H1 (cell line): ENCODE data around the gene C2orf80. TPM values are rescaled to one million over a fixed set of nuclear protein-coding genes. Genes with fewer than 3 reads are reported as not detected.

Source experiments
- CTCF ChIA-PET: fragments of 300-600 bp; sonication (Branson Sonifier 250); formaldehyde crosslinking; loops from one replicate; lab custom pipeline; 2021; ENCODE audit not compliant: partially characterized antibody; lab: Charles Lee
- POLR2A ChIA-PET: fragments of 300-600 bp; sonication (Branson Sonifier 250); formaldehyde crosslinking; loops from one replicate; lab custom pipeline; 2021; ENCODE audit warnings: inconsistent platforms; ENCODE audit not compliant: partially characterized antibody; lab: Charles Lee
- DNase-seq, 2 experiments: peaks; one replicate each; pipeline versions ENCODE4 v3.0.0 to v3.0.0-alpha.2; 2010 to 2022; ENCODE audit warnings: low spot score in 2 of 2, low read depth in 1 of 2, mixed read lengths in 1 of 2
- FAIRE-seq: peaks from 2 replicates; lab custom pipeline; 2011; peaks lifted over from hg19 to GRCh38; lab: Jason Lieb, UNC
- H2AFZ ChIP-seq: 2 replicates; pipeline ENCODE4 v1.8.1; 2012; ENCODE audit warnings: low read length, inconsistent platforms
- H2AK5ac ChIP-seq: 2 replicates; pipeline ENCODE4 v1.6.1; 2013; ENCODE audit warnings: low read depth, low read length
- H2BK120ac ChIP-seq: replicated peaks from 2 replicates; pipeline ENCODE3; 2013; ENCODE audit warnings: low read depth, low read length, inconsistent platforms
- H2BK12ac ChIP-seq: 2 replicates; pipeline ENCODE4 v1.6.1; 2013; ENCODE audit warnings: low read depth, low read length
- H2BK15ac ChIP-seq: 2 replicates; pipeline ENCODE4 v1.6.1; 2013; ENCODE audit warnings: low read length
- H2BK20ac ChIP-seq: 2 replicates; pipeline ENCODE4 v1.6.1; 2013; ENCODE audit warnings: low read length
- H2BK5ac ChIP-seq: 2 replicates; pipeline ENCODE4 v1.6.1; 2013; ENCODE audit warnings: low read depth, low read length
- H3K14ac ChIP-seq: 2 replicates; pipeline ENCODE4 v1.6.1; 2013; ENCODE audit warnings: inconsistent platforms; ENCODE audit not compliant: insufficient read length
- H3K18ac ChIP-seq: 2 replicates; pipeline ENCODE4 v1.6.1; 2013; ENCODE audit warnings: low read length; ENCODE audit errors: extremely low read depth
- H3K23ac ChIP-seq: 2 replicates; pipeline ENCODE4 v1.6.1; 2013; ENCODE audit warnings: inconsistent platforms; ENCODE audit not compliant: insufficient read length
- H3K23me2 ChIP-seq: 2 replicates; pipeline ENCODE4 v1.6.1; 2013; ENCODE audit warnings: low read depth, low read length
- H3K27ac ChIP-seq: 2 replicates; pipeline ENCODE4 v1.6.1; 2011; ENCODE audit warnings: low read depth, low read length, inconsistent platforms
- H3K27me3 ChIP-seq, 4 experiments: replicated peaks in 1 of 4; 1 replicate in 1 of 4; 2 replicates in 3 of 4; pipeline versions ENCODE4 v1.6.1 to v1.8.1; 2011 to 2013; ENCODE audit warnings: low read length in 3 of 4, mild to moderate bottlenecking in 3 of 4, inconsistent platforms in 2 of 4, mixed read lengths in 2 of 4, moderate library complexity in 1 of 4; ENCODE audit not compliant: control insufficient read depth in 3 of 4, insufficient read depth in 3 of 4; ENCODE audit errors: extremely low read depth in 1 of 4
- H3K36me3 ChIP-seq, 4 experiments: 2 replicates each; pipeline versions ENCODE4 v1.6.1 to v1.8.1; 2011 to 2013; ENCODE audit warnings: mild to moderate bottlenecking in 4 of 4, low read length in 3 of 4, moderate library complexity in 2 of 4, control low read depth in 1 of 4, inconsistent platforms in 1 of 4; ENCODE audit not compliant: insufficient read depth in 4 of 4, control insufficient read depth in 2 of 4
- H3K4ac ChIP-seq: replicated peaks from 2 replicates; pipeline ENCODE3; 2013; ENCODE audit warnings: low read length, low read depth, mixed read lengths, inconsistent platforms; ENCODE audit not compliant: insufficient read length
- H3K4me1 ChIP-seq, 4 experiments: replicated peaks in 1 of 4; 1 replicate in 1 of 4; 2 replicates in 3 of 4; pipeline versions ENCODE4 v1.6.1 to v1.8.1; 2011 to 2013; ENCODE audit warnings: low read length in 3 of 4, inconsistent platforms in 2 of 4, mixed read lengths in 1 of 4; ENCODE audit not compliant: insufficient read depth in 4 of 4, control insufficient read depth in 3 of 4
- H3K4me2 ChIP-seq, 2 experiments: 2 replicates each; pipeline versions ENCODE4 v1.6.1 to v1.8.1; 2011 to 2013; ENCODE audit warnings: low read depth in 2 of 2, low read length in 2 of 2, control low read depth in 1 of 2, inconsistent platforms in 1 of 2, mild to moderate bottlenecking in 1 of 2; ENCODE audit not compliant: insufficient read depth in 1 of 2
- H3K4me3 ChIP-seq, 4 experiments: fragments of 200-600, 300-600 bp in 1 of 4; sonication (generic), shearing (Covaris generic), sonication (Bioruptor Twin) in 1 of 4; 2 replicates each; pipeline versions ENCODE4 v1.5.1 to v1.8.1; 2011 to 2016; ENCODE audit warnings: low read length in 4 of 4, low read depth in 3 of 4, control low read depth in 2 of 4, inconsistent platforms in 2 of 4, mild to moderate bottlenecking in 2 of 4, mixed read lengths in 1 of 4, moderate library complexity in 1 of 4; ENCODE audit not compliant: insufficient read depth in 2 of 4; ENCODE audit errors: extremely low read depth in 1 of 4
- H3K56ac ChIP-seq: replicated peaks from 2 replicates; pipeline ENCODE3; 2013; ENCODE audit warnings: low read depth, mild to moderate bottlenecking, mixed read lengths, low read length, inconsistent platforms; ENCODE audit not compliant: insufficient read length
- H3K79me1 ChIP-seq: 2 replicates; pipeline ENCODE4 v1.6.1; 2013; ENCODE audit warnings: low read depth, low read length, control low read depth
- H3K79me2 ChIP-seq, 2 experiments: 2 replicates each; pipeline versions ENCODE4 v1.6.1 to v1.8.1; 2012 to 2013; ENCODE audit warnings: low read length in 2 of 2, mild to moderate bottlenecking in 2 of 2, inconsistent platforms in 1 of 2; ENCODE audit not compliant: insufficient read depth in 2 of 2, control insufficient read depth in 1 of 2
- H3K9ac ChIP-seq, 4 experiments: replicated peaks in 1 of 4; 1 replicate in 1 of 4; 2 replicates in 3 of 4; pipeline versions ENCODE4 v1.6.1 to v1.8.1; 2011 to 2013; ENCODE audit warnings: low read depth in 3 of 4, low read length in 3 of 4, control low read depth in 2 of 4, mild to moderate bottlenecking in 2 of 4, moderate library complexity in 2 of 4, inconsistent platforms in 1 of 4; ENCODE audit errors: extremely low read depth in 1 of 4
- H3K9me3 ChIP-seq, 2 experiments: 2 replicates each; pipeline versions ENCODE4 v1.6.1 to v1.8.1; 2012 to 2013; ENCODE audit warnings: mild to moderate bottlenecking in 2 of 2, moderate library complexity in 2 of 2, control low read depth in 1 of 2, inconsistent platforms in 1 of 2, low read depth in 1 of 2, low read length in 1 of 2, mixed read lengths in 1 of 2; ENCODE audit not compliant: insufficient read depth in 2 of 2
- H4K20me1 ChIP-seq, 2 experiments: replicated peaks in 1 of 2; 2 replicates each; pipeline versions ENCODE3 to v1.8.1; 2011 to 2013; ENCODE audit warnings: inconsistent platforms in 2 of 2, low read length in 2 of 2, mild to moderate bottlenecking in 1 of 2; ENCODE audit not compliant: insufficient read depth in 2 of 2, control insufficient read depth in 1 of 2
- H4K5ac ChIP-seq: 2 replicates; pipeline ENCODE4 v1.6.1; 2013; ENCODE audit warnings: low read length, low read depth, mixed read lengths, inconsistent platforms; ENCODE audit not compliant: insufficient read length
- H4K8ac ChIP-seq: 2 replicates; pipeline ENCODE4 v1.8.0; 2013; ENCODE audit warnings: mild to moderate bottlenecking, moderate library complexity, low read length, inconsistent platforms; ENCODE audit not compliant: insufficient read depth; ENCODE audit errors: extremely low read depth
- H4K91ac ChIP-seq: replicated peaks from 2 replicates; pipeline ENCODE3; 2013; ENCODE audit warnings: low read length, mixed read lengths, inconsistent platforms; ENCODE audit not compliant: insufficient read length
- CEBPB ChIP-seq: IDR thresholded peaks from 2 replicates; pipeline ENCODE4 v1.6.1; 2012; ENCODE audit warnings: low read depth, low read length
- E2F6 ChIP-seq: IDR thresholded peaks from 2 replicates; pipeline ENCODE4 v1.6.1; 2012; ENCODE audit warnings: inconsistent platforms
- GTF2F1 ChIP-seq: IDR thresholded peaks from 2 replicates; pipeline ENCODE4 v1.6.1; 2012; ENCODE audit warnings: low read depth, low read length, improper control_type of control experiment, borderline replicate concordance
- JUND ChIP-seq: IDR thresholded peaks from 2 replicates; pipeline ENCODE4 v1.6.1; 2011; ENCODE audit warnings: mild to moderate bottlenecking, improper control_type of control experiment, low read length
- POLR2AphosphoS5 ChIP-seq: IDR thresholded peaks from 2 replicates; pipeline ENCODE4 v1.6.1; 2011; ENCODE audit warnings: low read depth, low read length
- RBBP5 ChIP-seq: IDR thresholded peaks from 2 replicates; pipeline ENCODE4 v1.7.1; 2012; ENCODE audit warnings: low read depth, mild to moderate bottlenecking, inconsistent platforms, low read length, moderate library complexity, borderline replicate concordance
- TAF7 ChIP-seq: optimal IDR thresholded peaks from 2 replicates; pipeline ENCODE3; 2011; ENCODE audit warnings: low read depth, mild to moderate bottlenecking, inconsistent platforms, low read length, moderate library complexity, borderline replicate concordance
- WGBS, 2 experiments: shearing (Covaris generic) in 1 of 2; methylation state at CpG; one replicate each; pipeline versions ENCODE4 v1.1.6 to v1.1.7; 2013 to 2015; ENCODE audit warnings: low lambda C conversion rate in 2 of 2, mixed read lengths in 2 of 2, inconsistent platforms in 1 of 2, low coverage in 1 of 2, missing lambda C conversion rate in 1 of 2; ENCODE audit not compliant: insufficient replicate concordance in 2 of 2, insufficient coverage in 1 of 2, insufficient read length in 1 of 2; ENCODE audit errors: extremely low coverage in 1 of 2, missing lambda C conversion rate in 1 of 2; 5-methylcytosine and 5-hydroxymethylcytosine counted together
- polyA plus RNA-seq, 7 experiments: library from polyadenylated mRNA; depleted of rRNA in 3 of 7; stranded (reverse) in 5 of 7; unstranded in 2 of 7; fragments of >200 nt in 5 of 7; fragments of 200-250 nt in 2 of 7; gene quantifications; 1 replicate in 5 of 7; 2 replicates in 1 of 7; 4 replicates in 1 of 7; pipeline versions ENCODE4 v1.2.1 to v1.2.3, GENCODE V29; 2011 to 2013; ENCODE audit warnings: missing spikeins in 2 of 7, mixed read lengths in 2 of 7
- total RNA-seq: library from RNA; stranded (reverse); fragmentation: NEBNext Ultra II Directional; extraction: Animal tissue kit (Norgen Biotek cat#: 25700); gene quantifications from 2 replicates; pipeline ENCODE4 v1.2.1, GENCODE V29; 2021

The C2orf80 gene
- total and polyA plus RNA-seq, 2 of the 8 experiments (the other 6 are each of a cell fraction or from before 2014, with no cell fraction given), result 0.97 to 1.1 TPM

- DNase-seq (no peak), FAIRE-seq (no peak)
- H3K79me1 ChIP-seq, result no peaks in the 10 kb centered on the region
- no peak overlapping the region for H2AK5ac ChIP-seq
- ChIA-PET POLR2A (interaction anchor here (1.2 to 1.7 kb wide), 2 partner anchors 7 to 19 kb away, joined by 3 to 6 read pairs; no protein-coding TSS in a partner anchor), CTCF (interaction anchor here (0.7 to 2.2 kb wide), 5 partner anchors 10 to 63 kb away, joined by 3 to 8 read pairs (median 3); no protein-coding TSS in a partner anchor)
- H2BK15ac ChIP-seq, result no peak overlapping the region
- H2AFZ ChIP-seq, result no peak overlapping the region
- H3K27me3 ChIP-seq, result no peaks in the 10 kb centered on the region
- no peak overlapping the region for H3K23ac ChIP-seq
- H3K27ac ChIP-seq, result no peak overlapping the region
- no peaks in the 10 kb centered on the region for H3K4me1 ChIP-seq
- no peaks in the 10 kb centered on the region for H3K23me2 ChIP-seq
- H4K5ac ChIP-seq, result no peak overlapping the region
- no peak overlapping the region for H3K4me3 ChIP-seq
- TF ChIP-seq E2F6, result no peak
- no peak for TF ChIP-seq CEBPB
- no peak for TF ChIP-seq RBBP5
- TF ChIP-seq JUND, result no peak
- TF ChIP-seq POLR2AphosphoS5, result no peak
- no peak for TF ChIP-seq TAF7
- no peak for TF ChIP-seq GTF2F1
- H2BK20ac ChIP-seq, result no peak overlapping the region
- WGBS, 2 experiments, result 91% methylated on average over 26 of the region's 33 CpGs; no CpG with 5 or more reads in 1 of the 2 experiments
- no peak overlapping the region for H2BK12ac ChIP-seq
- no peak overlapping the region for H3K14ac ChIP-seq
- no peak overlapping the region for H3K4me2 ChIP-seq
- H4K91ac ChIP-seq, result no peak overlapping the region
- no peak overlapping the region for H3K18ac ChIP-seq
- H4K8ac ChIP-seq, result no peak overlapping the region
- H2BK120ac ChIP-seq, result no peak overlapping the region
- H3K9ac ChIP-seq, result no peak overlapping the region
- no peak overlapping the region for H3K56ac ChIP-seq
- H3K79me2 ChIP-seq, result no peaks in the 10 kb centered on the region
- no peak overlapping the region for H2BK5ac ChIP-seq
- no peak overlapping the region for H3K4ac ChIP-seq
- peaks cover 0 to 8% of the 10 kb centered on the region in 2 experiments; a peak in 1 of 4 replicates for H3K9me3 ChIP-seq
- H3K36me3 ChIP-seq, result no peaks in the 10 kb centered on the region
- H4K20me1 ChIP-seq, result no peaks in the 10 kb centered on the region
Measured at GRCh38 chr2:208227581-208228232, 37.9 kb upstream of the C2orf80 start.
